K562 (cell line): ENCODE results near the gene CCNC. TPM values are rescaled to one million over a fixed set of nuclear protein-coding genes. Genes with fewer than 3 reads are reported as not detected.

Experiments used
- ATAC-seq: fragments of 200-7000 bp; cut with Tn5 transposase; 3 replicates; pipeline ENCODE4 v1.9.1; 2020; ENCODE audit warnings: moderate library complexity
- BruUV-seq: library from RNA; stranded (reverse); fragments of 400-500 nt; replicated peaks from 2 replicates; lab custom pipeline; 2021; lab: Mats Ljungman, UMichigan
- CTCF ChIA-PET: fragments of 300-600 bp; formaldehyde crosslinking; extraction: SDS; loops from one replicate; lab custom pipeline; 2021; ENCODE audit warnings: low intra/inter-chr PET ratio; lab: Yijun Ruan, JAX
- POLR2A ChIA-PET: fragments of 300-600, 350-650 bp; sonication (Branson Sonifier 250); formaldehyde crosslinking; extraction: SDS; loops from one replicate; lab custom pipeline; 2021; ENCODE audit warnings: antibody characterized with exemption, inconsistent platforms; lab: Yijun Ruan, JAX
- DNase-seq, 4 experiments: peaks; one replicate each; pipeline versions ENCODE4 v3.0.0 to v3.0.0-alpha.2; 2011 to 2018; ENCODE audit warnings: low spot score in 3 of 4, mixed read lengths in 3 of 4; ENCODE audit errors: extremely low read depth in 1 of 4
- FAIRE-seq: peaks from 2 replicates; lab custom pipeline; 2011; peaks lifted over from hg19 to GRCh38; lab: Jason Lieb, UNC
- H2AFZ ChIP-seq: 2 replicates; pipeline ENCODE4 v1.6.0; 2011; ENCODE audit warnings: low read depth, low read length, control low read depth, inconsistent platforms
- H3K27ac ChIP-seq: fragments of 200-600 bp; 3 replicates; pipeline ENCODE4 v1.8.0; 2011; ENCODE audit warnings: low read depth, mild to moderate bottlenecking, control low read depth, inconsistent platforms, low read length, moderate library complexity, mixed read lengths; ENCODE audit errors: extremely low read depth
- H3K27me3 ChIP-seq, 2 experiments: fragments of 300-600 bp in 1 of 2; 2 replicates in 1 of 2; 3 replicates in 1 of 2; pipeline versions ENCODE4 v1.6.0 to v1.8.0; 2011; ENCODE audit warnings: inconsistent platforms in 2 of 2, low read length in 2 of 2, mild to moderate bottlenecking in 1 of 2, mixed read lengths in 1 of 2, moderate library complexity in 1 of 2; ENCODE audit not compliant: control insufficient read depth in 2 of 2, insufficient read depth in 2 of 2
- H3K36me3 ChIP-seq: fragments of 300-600 bp; 3 replicates; pipeline ENCODE4 v1.8.0; 2011; ENCODE audit warnings: mild to moderate bottlenecking, low read length, inconsistent platforms; ENCODE audit not compliant: control insufficient read depth, insufficient read depth
- H3K4me1 ChIP-seq, 2 experiments: fragments of 200-600 bp in 1 of 2; replicated peaks in 1 of 2; 2 replicates in 1 of 2; 3 replicates in 1 of 2; pipeline versions ENCODE4 v1.5.1 to v1.8.0; 2011; ENCODE audit warnings: inconsistent platforms in 2 of 2, low read length in 2 of 2, mild to moderate bottlenecking in 1 of 2, mixed read lengths in 1 of 2, moderate library complexity in 1 of 2; ENCODE audit not compliant: control insufficient read depth in 2 of 2, insufficient read depth in 2 of 2
- H3K4me2 ChIP-seq: 2 replicates; pipeline ENCODE4 v1.6.1; 2011; ENCODE audit warnings: low read length, control low read depth, inconsistent platforms, mixed read lengths; ENCODE audit not compliant: insufficient read depth
- H3K4me3 ChIP-seq: fragments of 200-600 bp; sonication (generic), shearing (Covaris generic); 2 replicates; pipeline ENCODE4 v1.5.1; 2016; ENCODE audit warnings: control low read depth, inconsistent platforms
- H3K79me2 ChIP-seq: fragments of 200-600 bp; 3 replicates; pipeline ENCODE4 v1.8.0; 2011; ENCODE audit warnings: low read length, inconsistent platforms; ENCODE audit not compliant: control insufficient read depth, insufficient read depth
- H3K9ac ChIP-seq, 2 experiments: 2 replicates each; pipeline versions ENCODE4 v1.6.0 to v1.6.1; 2011; ENCODE audit warnings: low read depth in 2 of 2, low read length in 2 of 2, control low read depth in 1 of 2, inconsistent platforms in 1 of 2, mild to moderate bottlenecking in 1 of 2, mixed read lengths in 1 of 2; ENCODE audit not compliant: insufficient read depth in 1 of 2
- H3K9me1 ChIP-seq: one replicate; pipeline ENCODE4 v1.6.0; 2011; ENCODE audit warnings: inconsistent platforms, mild to moderate bottlenecking, low read length, moderate library complexity; ENCODE audit not compliant: control insufficient read depth, insufficient read depth
- H3K9me3 ChIP-seq: replicated peaks from 2 replicates; pipeline ENCODE4 v1.5.1; 2011; ENCODE audit warnings: low read depth, low read length, inconsistent platforms; ENCODE audit not compliant: control insufficient read depth, insufficient read depth
- H4K20me1 ChIP-seq: replicated peaks from 2 replicates; pipeline ENCODE4 v1.6.1; 2011; ENCODE audit warnings: low read length, inconsistent platforms, mixed read lengths; ENCODE audit not compliant: control insufficient read depth, insufficient read depth
- DDX20 ChIP-seq: fragments of 450-650 bp; IDR thresholded peaks from 2 replicates; pipeline ENCODE4 v1.6.1; 2016; ENCODE audit warnings: missing genetic modification characterization, low read depth, mild to moderate bottlenecking, missing compliant biosample characterization, moderate library complexity
- EP300 ChIP-seq: IDR thresholded peaks from 2 replicates; pipeline ENCODE4 v1.6.1; 2012; ENCODE audit warnings: low read length, improper control_type of control experiment
- ETV1 ChIP-seq: fragments of 450-650 bp; conservative IDR thresholded peaks from 2 replicates; pipeline ENCODE4 v1.6.1; 2016; ENCODE audit warnings: missing genetic modification characterization, control low read depth, low read depth, missing compliant biosample characterization
- MAFK ChIP-seq: IDR thresholded peaks from 2 replicates; pipeline ENCODE4 v1.6.1; 2011; ENCODE audit warnings: low read length, improper control_type of control experiment
- MBD1 ChIP-seq: fragments of 250-450 bp; sonication (Bioruptor Pico); IDR thresholded peaks from 2 replicates; pipeline ENCODE4 v1.8.0; 2022; ENCODE audit warnings: inconsistent platforms
- MTA2 ChIP-seq: fragments of 450-650 bp; IDR thresholded peaks from 2 replicates; pipeline ENCODE4 v1.6.1; 2016; ENCODE audit warnings: low read depth
- NR2C1 ChIP-seq, 2 experiments: fragments of 450-650 bp; IDR thresholded peaks; 2 replicates each; pipeline ENCODE4 v1.6.1; 2017; ENCODE audit warnings: mild to moderate bottlenecking in 2 of 2, antibody characterized with exemption in 1 of 2, inconsistent platforms in 1 of 2, missing compliant biosample characterization in 1 of 2, missing genetic modification characterization in 1 of 2
- TCF7L2 ChIP-seq: fragments of 150-350 bp; IDR thresholded peaks from 2 replicates; pipeline ENCODE4 v1.6.1; 2016; ENCODE audit warnings: low read depth, mild to moderate bottlenecking, low read length, moderate library complexity
- TCFL5 ChIP-seq: fragments of 250-450 bp; sonication (Bioruptor Pico); conservative IDR thresholded peaks from 2 replicates; pipeline ENCODE4 v1.6.1; 2021; ENCODE audit warnings: mild to moderate bottlenecking, moderate library complexity, matching md5 sums
- WGBS: fragments of 100-300 bp; shearing (Covaris generic); methylation state at CpG from one replicate; pipeline ENCODE4 v1.1.6; 2016; ENCODE audit warnings: low coverage, mixed read lengths; ENCODE audit not compliant: insufficient coverage; ENCODE audit errors: missing lambda C conversion rate; 5-methylcytosine and 5-hydroxymethylcytosine counted together
- in situ Hi-C: fragments of 300-500 bp; cut with MboI; formaldehyde crosslinking; loops from 4 replicates; pipeline ENCODE4 v1.15.0; 2018; ENCODE audit warnings: inconsistent platforms, mixed read lengths
- intact Hi-C: fragments of 100-400 bp; cut with micrococcal nuclease; formaldehyde crosslinking; loops from 2 replicates; pipeline ENCODE4 v1.14.2; 2022
- polyA plus RNA-seq, 8 experiments: library from polyadenylated mRNA; depleted of rRNA in 4 of 8; stranded (reverse) in 5 of 8; unstranded in 3 of 8; fragments of >200 nt; fragmentation: Nextera tagmentation in 2 of 8; fragmentation: Illumina TruSeq in 1 of 8; extraction: Ambion mirVana in 2 of 8; extraction: Trizol in 1 of 8; gene quantifications; 2 replicates each; pipeline versions ENCODE4 v1.2.1 to v1.2.3, GENCODE V29; 2011 to 2014; ENCODE audit warnings: inconsistent platforms in 1 of 8, missing spikeins in 1 of 8
- total RNA-seq, 7 experiments: library from RNA; depleted of rRNA in 6 of 7; stranded (reverse); fragments of >200 nt in 6 of 7; fragmentation: Illumina TruSeq in 2 of 7; extraction: Trizol in 2 of 7; gene quantifications; 2 replicates each; pipeline versions ENCODE4 v1.2.1 to v1.2.3, GENCODE V29; 2011 to 2021; ENCODE audit warnings: low replicate concordance in 1 of 7

The CCNC gene
- total and polyA plus RNA-seq, 9 of the 15 experiments (the other 6 are each of a cell fraction or from before 2014, with no cell fraction given) = 68.7 to 177 (median 99.6) TPM

GRCh38 chr6:99617131-99617530 lies 48.7 kb upstream of the CCNC start:
- Histone ChIP-seq H4K20me1 (no peaks in the 10 kb centered on the region), H3K4me2 (no peak overlapping the region), H2AFZ (no peak overlapping the region), H3K9me3 (no peaks in the 10 kb centered on the region), H3K27me3 (peaks cover 8 to 25% of the 10 kb centered on the region in 2 experiments; a peak in 3 of 5 replicates), H3K79me2 (no peaks in the 10 kb centered on the region), H3K9ac (no peak overlapping the region), H3K27ac (no peak overlapping the region)
- intact Hi-C loops = no loop called here
- no TSS peak for BruUV-seq
- DNase-seq = no peak
- TF ChIP-seq MTA2 = no peak
- TF ChIP-seq MAFK = no peak
- TF ChIP-seq MBD1 (CRISPR knock-in tag) = no peak
- no peak for TF ChIP-seq EP300
- TF ChIP-seq NR2C1 (IDR thresholded peaks at IDR 0.05) = no peak
- no peak for TF ChIP-seq NR2C1 (tag; IDR thresholded peaks at IDR 0.05)
- no peak for TF ChIP-seq DDX20 (tag)
- no peak for TF ChIP-seq TCF7L2
- TF ChIP-seq TCFL5 (CRISPR knock-in tag) = no peak
- no peak for TF ChIP-seq ETV1 (tag)
- TF ChIP-seq, all 486 proteins: peak for 0
- FAIRE-seq (no peak), ATAC-seq (no peak)
- POLR2A ChIA-PET = no interaction called here
- no peak overlapping the region for H3K4me3 ChIP-seq
- peaks cover 0 to 17% of the 10 kb centered on the region in 2 experiments; a peak in 2 of 5 replicates for H3K4me1 ChIP-seq
- no peaks in the 10 kb centered on the region for H3K9me1 ChIP-seq
- CTCF ChIA-PET = no interaction called here
- in situ Hi-C loops = no loop called here
- H3K36me3 ChIP-seq = no peaks in the 10 kb centered on the region
- 0% methylated on average over 2 of the region's 2 CpGs for WGBS
